ENCODE results near the gene TNFSF12. TPM values are rescaled to one million over a fixed set of nuclear protein-coding genes. Genes with fewer than 3 reads are reported as not detected.

The TNFSF12 gene
- total RNA-seq, 1 donor from 2014 or later, result 0.53 TPM

- no peak for DNase-seq (ENCODE audit: low read depth)
- FAIRE-seq, result no peak
- peaks cover 20% of the 10 kb centered on the region for H3K36me3 ChIP-seq (ENCODE audit: control insufficient read depth, insufficient read depth, low read length)
- no peaks in the 10 kb centered on the region for H3K27me3 ChIP-seq (ENCODE audit: control insufficient read depth, insufficient read depth, low read length)
- no peak for TF ChIP-seq CTCF (IDR thresholded peaks at IDR 0.05; ENCODE audit: insufficient read depth, low read length, severe bottlenecking)
- H3K4me3 ChIP-seq (ENCODE audit: low read depth, low read length), result no peak overlapping the region
Observed at GRCh38 chr17:7563115-7563869, 14.4 kb downstream of the TNFSF12 start.

GRCh38 chr17:7569571-7569970 lies 20.7 kb downstream of the TNFSF12 start:
- no peak for TF ChIP-seq CTCF (IDR thresholded peaks at IDR 0.05; ENCODE audit: insufficient read depth, low read length, severe bottlenecking)
- Histone ChIP-seq H3K4me3 (ENCODE audit: low read depth, low read length) (no peak overlapping the region), H3K27me3 (ENCODE audit: control insufficient read depth, insufficient read depth, low read length) (no peaks in the 10 kb centered on the region), H3K36me3 (ENCODE audit: control insufficient read depth, insufficient read depth, low read length) (peaks cover 35% of the 10 kb centered on the region)
- FAIRE-seq (no peak), DNase-seq (ENCODE audit: low read depth) (no peak)

GRCh38 chr17:7570351-7570750 lies 21.5 kb downstream of the TNFSF12 start:
- H3K36me3 ChIP-seq (ENCODE audit: control insufficient read depth, insufficient read depth, low read length), result peaks cover 37% of the 10 kb centered on the region
- DNase-seq (ENCODE audit: low read depth) (no peak), FAIRE-seq (peak; percentile 75)
- no peaks in the 10 kb centered on the region for H3K27me3 ChIP-seq (ENCODE audit: control insufficient read depth, insufficient read depth, low read length)
- no peak for TF ChIP-seq CTCF (IDR thresholded peaks at IDR 0.05; ENCODE audit: insufficient read depth, low read length, severe bottlenecking)
- no peak overlapping the region for H3K4me3 ChIP-seq (ENCODE audit: low read depth, low read length)

- Histone ChIP-seq H3K27me3 (ENCODE audit: control insufficient read depth, insufficient read depth, low read length) (no peaks in the 10 kb centered on the region), H3K36me3 (ENCODE audit: control insufficient read depth, insufficient read depth, low read length) (peaks cover 43% of the 10 kb centered on the region), H3K4me3 (ENCODE audit: low read depth, low read length) (peak overlapping the region; percentile 100)
- TF ChIP-seq CTCF (IDR thresholded peaks at IDR 0.05; ENCODE audit: insufficient read depth, low read length, severe bottlenecking), result no peak
- no peak for DNase-seq (ENCODE audit: low read depth)
- FAIRE-seq, result no peak
Observed at GRCh38 chr17:7572338-7572587, 23.4 kb downstream of the TNFSF12 start.

- FAIRE-seq, result no peak
- peaks cover 44% of the 10 kb centered on the region for H3K36me3 ChIP-seq (ENCODE audit: control insufficient read depth, insufficient read depth, low read length)
Observed at GRCh38 chr17:7572588-7573323, 23.9 kb downstream of the TNFSF12 start.

More at GRCh38 chr17:7572588-7573323, 23.9 kb downstream of the TNFSF12 start:
- peak; percentile 96 for DNase-seq (ENCODE audit: low read depth)
- peak overlapping the region; percentile 100 for H3K4me3 ChIP-seq (ENCODE audit: low read depth, low read length)
- TF ChIP-seq CTCF (IDR thresholded peaks at IDR 0.05; ENCODE audit: insufficient read depth, low read length, severe bottlenecking), result no peak
- no peaks in the 10 kb centered on the region for H3K27me3 ChIP-seq (ENCODE audit: control insufficient read depth, insufficient read depth, low read length)
